Activated T-cell treated with anti-CD3 and anti-CD28 coated beads, Interleukin-2, amount 50 U/mL, for 48 hours (primary cell): ENCODE measurements around the gene EHMT2.
A peak's percentile ranks its signal among the peaks of the same experiment; 100 is the strongest.
"Not testable (repeated sequence)": the region's sequence is repeated elsewhere in the genome, so short reads cannot be mapped to it uniquely, and the experiment has no call there.

Source experiments
- DNase-seq, 2 experiments: peaks; one replicate each; pipeline ENCODE4 v3.0.0-alpha.2; 2020

EHMT2 gene

GRCh38 chr6:31869343-31869742, 28.2 kb downstream of the EHMT2 start:
- no peak for DNase-seq

GRCh38 chr6:31868658-31868971, 28.9 kb downstream of the EHMT2 start:
- not testable (repeated sequence) for DNase-seq

GRCh38 chr6:31865205-31866118, 32.0 kb downstream of the EHMT2 start:
- no peak for DNase-seq

GRCh38 chr6:31864818-31865204, 32.7 kb downstream of the EHMT2 start:
- no peak for DNase-seq

GRCh38 chr6:31864123-31864562, 33.4 kb downstream of the EHMT2 start:
- peak in 1 of 2 experiments; percentile 50 for DNase-seq

GRCh38 chr6:31862344-31863235, 34.9 kb downstream of the EHMT2 start, which contains the start of gene NEU1:
Gene NEU1 (minus strand): TSS chr6:31862821. CDS start chr6:31862776, 45 bp downstream.
- peak; percentile 98 for DNase-seq

- DNase-seq = no peak
These were observed 35.6 kb downstream of the EHMT2 start for GRCh38 chr6:31861919-31862343.

GRCh38 chr6:31861150-31861549, 36.3 kb downstream of the EHMT2 start:
- DNase-seq = no peak

- no peak for DNase-seq
These were observed 37.1 kb downstream of the EHMT2 start for GRCh38 chr6:31860349-31860748.

GRCh38 chr6:31859923-31860322, 37.6 kb downstream of the EHMT2 start:
- DNase-seq = no peak

- no peak for DNase-seq
These were observed 38.8 kb downstream of the EHMT2 start for GRCh38 chr6:31858707-31859106.

- DNase-seq = not testable (repeated sequence)
These were observed 39.7 kb downstream of the EHMT2 start for GRCh38 chr6:31857774-31858173.

GRCh38 chr6:31851980-31852718, 45.3 kb downstream of the EHMT2 start:
- not testable (repeated sequence) for DNase-seq

- no peak for DNase-seq
These were observed 46.0 kb downstream of the EHMT2 start for GRCh38 chr6:31851485-31851832.

- DNase-seq = no peak
These were observed 46.6 kb downstream of the EHMT2 start for GRCh38 chr6:31850765-31851484.

GRCh38 chr6:31847276-31847978, 50.1 kb downstream of the EHMT2 start:
- no peak for DNase-seq

- DNase-seq = no peak
These were observed 53.0 kb downstream of the EHMT2 start for GRCh38 chr6:31844507-31844906.

GRCh38 chr6:31842053-31842452, 55.4 kb downstream of the EHMT2 start:
- DNase-seq = peak in 1 of 2 experiments; percentile 42

- not testable (repeated sequence) for DNase-seq
These were observed 57.7 kb downstream of the EHMT2 start for GRCh38 chr6:31839779-31840126.

GRCh38 chr6:31838968-31839367, 58.5 kb downstream of the EHMT2 start:
- DNase-seq = no peak

GRCh38 chr6:31838114-31838553, 59.4 kb downstream of the EHMT2 start:
- DNase-seq = not testable (repeated sequence)
